ENCODE results near the gene PIGV.

PIGV gene

DNA sequence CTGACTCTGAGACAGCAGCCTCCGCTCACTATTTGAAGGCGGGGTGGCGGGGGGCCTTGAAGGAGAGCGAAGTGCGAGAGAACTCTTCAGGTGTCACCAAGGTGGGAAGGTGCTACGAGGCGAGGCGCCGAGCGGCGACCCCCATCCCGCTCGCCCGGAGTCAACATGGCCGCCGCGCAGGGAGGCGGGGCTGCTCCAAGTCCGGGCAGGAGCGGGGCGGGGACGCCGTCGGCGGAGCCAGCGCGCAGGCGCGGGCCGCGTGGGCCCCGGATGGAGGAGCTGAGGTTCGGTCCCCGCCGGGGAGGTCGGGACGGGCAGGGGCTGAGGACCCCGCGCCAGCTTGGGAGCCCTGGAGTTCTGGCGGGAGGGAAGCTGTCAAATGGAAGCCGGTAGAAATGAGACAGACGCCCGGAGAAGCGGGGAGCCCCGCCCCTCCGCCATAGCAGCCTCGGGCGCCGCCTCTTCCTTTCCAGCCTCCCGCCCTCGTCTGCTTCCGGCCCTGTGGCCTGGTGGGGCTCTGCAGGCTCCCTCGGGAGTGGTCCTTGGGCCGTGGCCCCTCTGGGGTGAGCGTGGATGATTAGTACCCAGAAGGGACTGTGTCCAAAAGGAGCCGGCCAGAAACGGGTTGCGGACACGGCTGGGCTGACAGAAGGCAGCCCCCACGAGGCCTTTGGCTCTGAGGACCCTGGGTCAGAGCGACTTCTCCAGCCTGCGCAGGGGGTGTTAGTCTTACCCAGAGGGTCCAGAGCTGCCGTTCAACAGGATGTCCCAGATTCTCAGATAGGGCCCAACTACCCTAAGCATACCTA lies at the start of gene PIGV:
Gene PIGV, plus strand, starts transcription at position 245 of the 809 bp plus-strand sequence. CDS start 2,866 bp downstream, outside the sequence.
- no peak for TF ChIP-seq EZH2phosphoT487 (IDR thresholded peaks at IDR 0.05; ENCODE audit: low read depth)
- TF ChIP-seq, protein P1, sequence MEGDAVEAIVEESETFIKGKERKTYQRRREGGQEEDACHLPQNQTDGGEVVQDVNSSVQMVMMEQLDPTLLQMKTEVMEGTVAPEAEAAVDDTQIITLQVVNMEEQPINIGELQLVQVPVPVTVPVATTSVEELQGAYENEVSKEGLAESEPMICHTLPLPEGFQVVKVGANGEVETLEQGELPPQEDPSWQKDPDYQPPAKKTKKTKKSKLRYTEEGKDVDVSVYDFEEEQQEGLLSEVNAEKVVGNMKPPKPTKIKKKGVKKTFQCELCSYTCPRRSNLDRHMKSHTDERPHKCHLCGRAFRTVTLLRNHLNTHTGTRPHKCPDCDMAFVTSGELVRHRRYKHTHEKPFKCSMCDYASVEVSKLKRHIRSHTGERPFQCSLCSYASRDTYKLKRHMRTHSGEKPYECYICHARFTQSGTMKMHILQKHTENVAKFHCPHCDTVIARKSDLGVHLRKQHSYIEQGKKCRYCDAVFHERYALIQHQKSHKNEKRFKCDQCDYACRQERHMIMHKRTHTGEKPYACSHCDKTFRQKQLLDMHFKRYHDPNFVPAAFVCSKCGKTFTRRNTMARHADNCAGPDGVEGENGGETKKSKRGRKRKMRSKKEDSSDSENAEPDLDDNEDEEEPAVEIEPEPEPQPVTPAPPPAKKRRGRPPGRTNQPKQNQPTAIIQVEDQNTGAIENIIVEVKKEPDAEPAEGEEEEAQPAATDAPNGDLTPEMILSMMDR (IDR thresholded peaks at IDR 0.05; ENCODE audit: low read depth, low read length) = no peak
- Histone ChIP-seq H4K20me1 (ENCODE audit: insufficient read depth, low read length) (no peaks in the 10 kb centered on the region), H2AFZ (ENCODE audit: low read depth, low read length) (peak within 1 kb of the TSS; percentile 73; the same call in 1 of the 2 replicates), H3K4me3 (ENCODE audit: low read length) (peak within 1 kb of the TSS; percentile 95), H3K9ac (ENCODE audit: low read length) (peak within 1 kb of the TSS; percentile 97), H3K36me3 (replicated peaks; ENCODE audit: low read depth, low read length) (peaks cover 3% of the 10 kb centered on the region), H3K4me1 (ENCODE audit: low read length) (peaks cover 45% of the 10 kb centered on the region), H3K27me3 (ENCODE audit: low read depth, low read length) (no peaks in the 10 kb centered on the region), H3K4me2 (ENCODE audit: low read length) (peak within 1 kb of the TSS; percentile 96), H3K9me3 (ENCODE audit: insufficient read depth, low read length) (no peaks in the 10 kb centered on the region), H3K79me2 (ENCODE audit: low read length) (peaks cover 17% of the 10 kb centered on the region), H3K27ac (ENCODE audit: low read length) (peak within 1 kb of the TSS; percentile 98)

DNA sequence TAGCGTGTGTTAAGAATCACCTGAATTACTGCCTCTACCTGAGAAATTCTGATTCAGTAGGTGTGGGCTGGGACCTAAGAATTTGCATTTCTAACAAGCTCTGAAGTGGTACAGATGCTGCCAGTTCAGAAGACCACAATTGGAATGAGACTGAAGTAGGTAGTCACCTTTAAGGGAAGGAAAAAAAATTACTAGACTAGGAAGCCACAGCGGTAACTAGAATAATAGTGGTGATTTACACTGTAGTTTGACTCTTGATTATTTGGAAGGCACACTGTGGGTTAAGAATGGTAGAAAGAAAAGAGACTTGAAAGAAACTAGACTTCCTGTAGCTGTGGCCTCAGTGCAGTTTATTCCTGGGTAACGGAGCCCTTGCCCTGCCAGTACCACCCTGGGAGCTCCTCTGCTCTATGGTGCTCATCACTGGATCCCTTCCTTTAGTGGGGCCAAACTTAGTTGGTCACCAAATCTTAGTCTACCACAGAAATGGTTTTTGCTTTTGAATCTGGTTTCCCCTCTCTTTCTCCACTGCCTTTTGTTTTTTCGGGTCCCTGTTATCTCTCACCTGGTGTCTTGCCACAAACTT lies 48.3 kb upstream of the PIGV start:
- H3K9ac ChIP-seq (ENCODE audit: low read length) = no peak overlapping the region
- no peak overlapping the region for H3K4me2 ChIP-seq (ENCODE audit: low read length)
- no peaks in the 10 kb centered on the region for H3K27me3 ChIP-seq (ENCODE audit: low read depth, low read length)
- H4K20me1 ChIP-seq (ENCODE audit: insufficient read depth, low read length) = peaks cover 17% of the 10 kb centered on the region
- H3K9me3 ChIP-seq (ENCODE audit: insufficient read depth, low read length) = no peaks in the 10 kb centered on the region
- peaks cover 17% of the 10 kb centered on the region for H3K4me1 ChIP-seq (ENCODE audit: low read length)
- peaks cover 66% of the 10 kb centered on the region for H3K79me2 ChIP-seq (ENCODE audit: low read length)
- H3K27ac ChIP-seq (ENCODE audit: low read length) = no peak overlapping the region
- no peak overlapping the region for H3K4me3 ChIP-seq (ENCODE audit: low read length)
- H2AFZ ChIP-seq (ENCODE audit: low read depth, low read length) = no peak overlapping the region
- TF ChIP-seq, protein P1 (IDR thresholded peaks at IDR 0.05; ENCODE audit: low read depth, low read length) = no peak
- TF ChIP-seq EZH2phosphoT487 (IDR thresholded peaks at IDR 0.05; ENCODE audit: low read depth) = no peak
- H3K36me3 ChIP-seq (replicated peaks; ENCODE audit: low read depth, low read length) = peaks cover 30% of the 10 kb centered on the region

DNA sequence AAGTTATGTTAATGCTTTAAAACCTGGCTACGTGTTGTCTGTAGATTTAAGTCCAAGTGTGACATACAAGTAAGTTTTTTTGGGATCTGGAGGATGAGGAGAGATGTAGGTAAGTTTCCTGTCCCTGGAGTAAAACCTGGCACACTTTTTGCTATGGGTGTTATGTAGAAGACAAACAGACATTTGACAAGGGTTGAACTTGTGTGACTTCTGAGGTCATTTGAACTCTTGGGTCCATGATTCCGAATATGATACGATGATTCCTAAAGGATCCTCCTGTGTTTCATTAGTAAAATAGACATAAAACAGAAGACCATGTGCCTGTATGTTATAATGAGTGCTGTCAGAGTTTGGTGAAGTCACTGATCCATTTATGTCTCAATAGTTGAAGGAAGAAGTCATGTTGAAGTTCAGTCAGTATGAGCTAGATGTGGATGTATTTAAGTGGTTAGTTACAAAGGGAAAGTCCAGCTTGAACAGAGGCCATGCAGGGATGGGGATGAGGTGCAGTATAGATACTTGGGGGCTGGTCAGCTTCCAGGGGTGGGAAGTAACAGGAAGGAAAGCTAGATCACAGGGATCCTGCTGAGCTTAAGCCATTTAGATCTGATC lies 47.6 kb upstream of the PIGV start:
- Histone ChIP-seq H3K4me1 (ENCODE audit: low read length) (peaks cover 22% of the 10 kb centered on the region), H3K9ac (ENCODE audit: low read length) (no peak overlapping the region), H3K4me2 (ENCODE audit: low read length) (no peak overlapping the region)

More for the DNA sequence above, 47.6 kb upstream of the PIGV start:
- H4K20me1 ChIP-seq (ENCODE audit: insufficient read depth, low read length) = peaks cover 17% of the 10 kb centered on the region
- no peak overlapping the region for H3K27ac ChIP-seq (ENCODE audit: low read length)
- peaks cover 32% of the 10 kb centered on the region for H3K36me3 ChIP-seq (replicated peaks; ENCODE audit: low read depth, low read length)
- TF ChIP-seq EZH2phosphoT487 (IDR thresholded peaks at IDR 0.05; ENCODE audit: low read depth) = no peak
- TF ChIP-seq, protein P1 (IDR thresholded peaks at IDR 0.05; ENCODE audit: low read depth, low read length) = no peak
- no peak overlapping the region for H2AFZ ChIP-seq (ENCODE audit: low read depth, low read length)
- no peaks in the 10 kb centered on the region for H3K27me3 ChIP-seq (ENCODE audit: low read depth, low read length)
- peaks cover 69% of the 10 kb centered on the region for H3K79me2 ChIP-seq (ENCODE audit: low read length)
- no peak overlapping the region for H3K4me3 ChIP-seq (ENCODE audit: low read length)
- H3K9me3 ChIP-seq (ENCODE audit: insufficient read depth, low read length) = no peaks in the 10 kb centered on the region

Data from OCI-LY3 (cell line).